BE2C (cell line): ENCODE data around the gene SFPQ.

Source experiments
- DNase-seq: peaks from one replicate; pipeline ENCODE4 v3.0.0-alpha.2; 2020
- H3K27me3 ChIP-seq: fragments of 250-450 bp; sonication (Bioruptor Pico); 2 replicates; pipeline ENCODE4 v1.5.1; 2020; ENCODE audit warnings: mild to moderate bottlenecking
- H3K36me3 ChIP-seq: fragments of 250-450 bp; sonication (Bioruptor Pico); 2 replicates; pipeline ENCODE4 v1.5.1; 2020; ENCODE audit warnings: mild to moderate bottlenecking
- H3K4me1 ChIP-seq: fragments of 250-450 bp; sonication (Bioruptor Pico); 2 replicates; pipeline ENCODE4 v1.5.1; 2020
- H3K4me3 ChIP-seq: 2 replicates; pipeline ENCODE4 v1.5.1; 2011; ENCODE audit warnings: low read depth, low read length
- H3K9me3 ChIP-seq: fragments of 250-450 bp; sonication (Bioruptor Pico); 2 replicates; pipeline ENCODE4 v1.5.1; 2020
- CTCF ChIP-seq: IDR thresholded peaks from 2 replicates; pipeline ENCODE4 v1.5.1; 2012; ENCODE audit warnings: mild to moderate bottlenecking, low read depth, low read length

SFPQ gene

GRCh38 chr1:35202048-35202719, 9.2 kb upstream of the SFPQ start:
- TF ChIP-seq CTCF = peak; percentile 79
- Histone ChIP-seq H3K4me1 (no peaks in the 10 kb centered on the region), H3K27me3 (no peaks in the 10 kb centered on the region), H3K36me3 (no peaks in the 10 kb centered on the region), H3K9me3 (no peaks in the 10 kb centered on the region), H3K4me3 (no peak overlapping the region)
- peak; percentile 63 for DNase-seq

- Histone ChIP-seq H3K4me3 (no peak overlapping the region), H3K4me1 (no peaks in the 10 kb centered on the region), H3K27me3 (no peaks in the 10 kb centered on the region), H3K36me3 (no peaks in the 10 kb centered on the region), H3K9me3 (no peaks in the 10 kb centered on the region)
- no peak for TF ChIP-seq CTCF
- no peak for DNase-seq
Observed at GRCh38 chr1:35201631-35202030, 8.7 kb upstream of the SFPQ start.

GRCh38 chr1:35192056-35192852, 691 bp downstream of the SFPQ start:
- Histone ChIP-seq H3K27me3 (no peaks in the 10 kb centered on the region), H3K4me3 (peak overlapping the region; percentile 97), H3K36me3 (peaks cover 53% of the 10 kb centered on the region), H3K9me3 (no peaks in the 10 kb centered on the region), H3K4me1 (no peaks in the 10 kb centered on the region)
- DNase-seq = peak; percentile 80
- no peak for TF ChIP-seq CTCF

- no peak for TF ChIP-seq CTCF
- no peaks in the 10 kb centered on the region for H3K4me1 ChIP-seq
- H3K36me3 ChIP-seq = peaks cover 60% of the 10 kb centered on the region
- no peaks in the 10 kb centered on the region for H3K27me3 ChIP-seq
- no peak for DNase-seq
- peak overlapping the region; percentile 97 for H3K4me3 ChIP-seq
- no peaks in the 10 kb centered on the region for H3K9me3 ChIP-seq
Observed at GRCh38 chr1:35191429-35192055, 1.4 kb downstream of the SFPQ start.

- no peak for TF ChIP-seq CTCF
- Histone ChIP-seq H3K4me1 (no peaks in the 10 kb centered on the region), H3K9me3 (no peaks in the 10 kb centered on the region), H3K27me3 (no peaks in the 10 kb centered on the region), H3K36me3 (peaks cover 67% of the 10 kb centered on the region), H3K4me3 (peak overlapping the region; percentile 97)
- DNase-seq = no peak
Observed at GRCh38 chr1:35190784-35191183, 2.2 kb downstream of the SFPQ start.
